Body of pancreas (tissue), 4 donors: ENCODE data around the gene LCN12. TPM values are rescaled to one million over a fixed set of nuclear protein-coding genes. Genes with fewer than 3 reads are reported as not detected.

Experiments used
- ATAC-seq: fragments of 150-250 bp; one replicate; pipeline ENCODE4 v1.9.1; 2016
- DNase-seq, 4 donors: peaks; one replicate each; pipeline ENCODE4 v3.0.0-alpha.2; 2019
- H3K27ac ChIP-seq, 4 donors: fragments of 200-600 bp; sonication (generic); 1 replicate in 3 of 4; 2 replicates in 1 of 4; pipeline versions ENCODE4 v1.5.1 to v1.6.1; 2016 to 2019; ENCODE audit warnings: mild to moderate bottlenecking in 1 of 4, mixed read lengths in 1 of 4, moderate library complexity in 1 of 4
- H3K27me3 ChIP-seq, 2 donors: fragments of 200-600 bp; sonication (generic); one replicate each; pipeline ENCODE4 v1.6.0; 2016; ENCODE audit warnings: mild to moderate bottlenecking in 1 of 2
- H3K36me3 ChIP-seq, 2 donors: fragments of 200-600 bp; sonication (generic); replicated peaks in 1 of 2; 2 replicates each; pipeline ENCODE4 v1.5.1; 2016; ENCODE audit warnings: low read depth in 2 of 2; ENCODE audit not compliant: insufficient read depth in 1 of 2
- H3K4me1 ChIP-seq: fragments of 200-600 bp; sonication (generic); one replicate; pipeline ENCODE4 v1.6.0; 2016
- H3K4me3 ChIP-seq, 2 donors: fragments of 200-600 bp; sonication (generic); 1 replicate in 1 of 2; 2 replicates in 1 of 2; pipeline ENCODE4 v1.5.1; 2016 to 2019
- H3K9me3 ChIP-seq, 3 donors: fragments of 200-600 bp; sonication (generic); 1 replicate in 2 of 3; 2 replicates in 1 of 3; pipeline ENCODE4 v1.5.1; 2016
- CTCF ChIP-seq, 7 experiments: fragments of 450-650 bp in 4 of 7; fragments of 200-600 bp in 3 of 7; sonication (generic) in 3 of 7; IDR thresholded peaks; one replicate each; pipeline ENCODE4 v1.5.1; 2016 to 2019; ENCODE audit warnings: antibody characterized with exemption in 7 of 7
- POLR2A ChIP-seq, 3 donors: fragments of 450-650 bp; IDR thresholded peaks; one replicate each; pipeline ENCODE4 v1.6.1; 2016; ENCODE audit warnings: antibody characterized with exemption in 3 of 3, mild to moderate bottlenecking in 2 of 3
- WGBS, 2 donors: methylation state at CpG; one replicate each; pipeline ENCODE4 v1.1.5; 2017; 5-methylcytosine and 5-hydroxymethylcytosine counted together
- intact Hi-C: fragments of 100-400 bp; cut with DNase I; formaldehyde crosslinking; loops from one replicate; pipeline ENCODE4 v1.15.1; 2023
- total RNA-seq, 2 donors: library from RNA; depleted of rRNA; stranded (reverse); fragments of >200 nt; gene quantifications; one replicate each; pipeline ENCODE4 v1.1.0, GENCODE V29; 2016

LCN12 gene
- total RNA-seq, 2 donors from 2014 or later: 1.3 to 4.9 TPM

- ATAC-seq: no peak
- WGBS, 2 donors: 96 to 97% methylated on average over 4 of the region's 4 CpGs
- H3K4me3 ChIP-seq: no peak overlapping the region
- no peaks in the 10 kb centered on the region for H3K9me3 ChIP-seq
- no peaks in the 10 kb centered on the region for H3K27me3 ChIP-seq
- TF ChIP-seq CTCF (IDR thresholded peaks at IDR 0.05) (no peak), POLR2A (IDR thresholded peaks at IDR 0.05) (no peak)
- H3K4me1 ChIP-seq: no peaks in the 10 kb centered on the region
- intact Hi-C loops: no loop called here
- H3K27ac ChIP-seq: no peak overlapping the region
- no peak for DNase-seq
- no peaks in the 10 kb centered on the region for H3K36me3 ChIP-seq
Measured at GRCh38 chr9:136930014-136930413, 22.1 kb upstream of the LCN12 start.

GRCh38 chr9:136931611-136932130, 20.4 kb upstream of the LCN12 start:
- ATAC-seq (no peak), DNase-seq (no peak)
- Histone ChIP-seq H3K27ac (no peak overlapping the region), H3K27me3 (no peaks in the 10 kb centered on the region), H3K4me1 (no peaks in the 10 kb centered on the region), H3K9me3 (no peaks in the 10 kb centered on the region), H3K4me3 (no peak overlapping the region), H3K36me3 (no peaks in the 10 kb centered on the region)
- 88 to 92% methylated on average over 2 of the region's 2 CpGs for WGBS, 2 donors
- intact Hi-C loops: no loop called here
- TF ChIP-seq CTCF (IDR thresholded peaks at IDR 0.05) (no peak), POLR2A (IDR thresholded peaks at IDR 0.05) (no peak)

- Histone ChIP-seq H3K4me3 (no peak overlapping the region), H3K4me1 (no peaks in the 10 kb centered on the region), H3K27ac (no peak overlapping the region), H3K36me3 (no peaks in the 10 kb centered on the region), H3K9me3 (no peaks in the 10 kb centered on the region), H3K27me3 (no peaks in the 10 kb centered on the region)
- WGBS, 2 donors: 80 to 89% methylated on average over 3 of the region's 3 CpGs
- TF ChIP-seq POLR2A (IDR thresholded peaks at IDR 0.05) (no peak), CTCF (IDR thresholded peaks at IDR 0.05) (no peak)
- intact Hi-C loops: no loop called here
- no peak for ATAC-seq
- DNase-seq: no peak
Measured at GRCh38 chr9:136934277-136934676, 17.8 kb upstream of the LCN12 start.

GRCh38 chr9:136935651-136936050, 16.4 kb upstream of the LCN12 start:
- no peaks in the 10 kb centered on the region for H3K9me3 ChIP-seq
- ATAC-seq (no peak), DNase-seq (no peak)
- WGBS, 2 donors: 78 to 85% methylated on average over 3 of the region's 3 CpGs
- no peak for TF ChIP-seq POLR2A (IDR thresholded peaks at IDR 0.05)
- no peak for TF ChIP-seq CTCF (IDR thresholded peaks at IDR 0.05)
- peaks cover 6% of the 10 kb centered on the region in 2 donors for H3K36me3 ChIP-seq
- no peaks in the 10 kb centered on the region for H3K27me3 ChIP-seq
- H3K4me1 ChIP-seq: no peaks in the 10 kb centered on the region
- no peak overlapping the region for H3K4me3 ChIP-seq
- H3K27ac ChIP-seq: no peak overlapping the region
- intact Hi-C loops: no loop called here

GRCh38 chr9:136936645-136937170, 15.4 kb upstream of the LCN12 start:
- intact Hi-C loops: no loop called here
- no peak overlapping the region for H3K4me3 ChIP-seq
- H3K9me3 ChIP-seq: no peaks in the 10 kb centered on the region
- no peaks in the 10 kb centered on the region for H3K4me1 ChIP-seq
- H3K27me3 ChIP-seq: no peaks in the 10 kb centered on the region
- H3K36me3 ChIP-seq: peaks cover 14 to 16% of the 10 kb centered on the region in 2 donors
- ATAC-seq (no peak), DNase-seq (no peak)
- H3K27ac ChIP-seq: no peak overlapping the region
- TF ChIP-seq POLR2A (IDR thresholded peaks at IDR 0.05) (no peak), CTCF (IDR thresholded peaks at IDR 0.05) (no peak)
- WGBS, 2 donors: 85 to 89% methylated on average over 8 of the region's 8 CpGs
